ENCODE results near the gene PARP12.

Gene PARP12

GRCh38 chr7:140051820-140052219, 10.9 kb downstream of the PARP12 start:
- Histone ChIP-seq H3K4me3 (ENCODE audit: low read depth, low read length) (no peak overlapping the region), H3K27ac (no peak overlapping the region), H3K27me3 (replicated peaks) (no peaks in the 10 kb centered on the region), H3K36me3 (replicated peaks) (no peaks in the 10 kb centered on the region)
- in situ Hi-C loops (cut with HindIII; ENCODE audit: low pct_ligation_motif_present, low sequenced_read_pairs) = no loop called here
- TF ChIP-seq CTCF (IDR thresholded peaks at IDR 0.05; ENCODE audit: low read depth, low read length, missing control alignments) = no peak
- DNase-seq = no peak

GRCh38 chr7:140050100-140050499, 12.7 kb downstream of the PARP12 start:
- Histone ChIP-seq H3K27me3 (replicated peaks) (no peaks in the 10 kb centered on the region), H3K27ac (no peak overlapping the region), H3K36me3 (replicated peaks) (no peaks in the 10 kb centered on the region), H3K4me3 (ENCODE audit: low read depth, low read length) (no peak overlapping the region)
- in situ Hi-C loops (cut with HindIII; ENCODE audit: low pct_ligation_motif_present, low sequenced_read_pairs) = no loop called here
- TF ChIP-seq CTCF (IDR thresholded peaks at IDR 0.05; ENCODE audit: low read depth, low read length, missing control alignments) = no peak
- DNase-seq = no peak

GRCh38 chr7:140049339-140050024, 13.3 kb downstream of the PARP12 start:
- in situ Hi-C loops (cut with HindIII; ENCODE audit: low pct_ligation_motif_present, low sequenced_read_pairs) = no loop called here
- Histone ChIP-seq H3K36me3 (replicated peaks) (no peaks in the 10 kb centered on the region), H3K27ac (no peak overlapping the region), H3K27me3 (replicated peaks) (no peaks in the 10 kb centered on the region), H3K4me3 (ENCODE audit: low read depth, low read length) (no peak overlapping the region)
- no peak for DNase-seq
- TF ChIP-seq CTCF (IDR thresholded peaks at IDR 0.05; ENCODE audit: low read depth, low read length, missing control alignments) = no peak

GRCh38 chr7:140048989-140049338, 13.8 kb downstream of the PARP12 start:
- no peak for DNase-seq
- H3K27ac ChIP-seq = no peak overlapping the region
- no peak overlapping the region for H3K4me3 ChIP-seq (ENCODE audit: low read depth, low read length)
- in situ Hi-C loops (cut with HindIII; ENCODE audit: low pct_ligation_motif_present, low sequenced_read_pairs) = no loop called here
- H3K27me3 ChIP-seq (replicated peaks) = no peaks in the 10 kb centered on the region
- TF ChIP-seq CTCF (IDR thresholded peaks at IDR 0.05; ENCODE audit: low read depth, low read length, missing control alignments) = no peak
- no peaks in the 10 kb centered on the region for H3K36me3 ChIP-seq (replicated peaks)

GRCh38 chr7:140048138-140048537, 14.6 kb downstream of the PARP12 start:
- H3K36me3 ChIP-seq (replicated peaks) = no peaks in the 10 kb centered on the region
- H3K27me3 ChIP-seq (replicated peaks) = no peaks in the 10 kb centered on the region

More at GRCh38 chr7:140048138-140048537, 14.6 kb downstream of the PARP12 start:
- TF ChIP-seq CTCF (IDR thresholded peaks at IDR 0.05; ENCODE audit: low read depth, low read length, missing control alignments) = no peak
- Histone ChIP-seq H3K4me3 (ENCODE audit: low read depth, low read length) (no peak overlapping the region), H3K27ac (no peak overlapping the region)
- in situ Hi-C loops (cut with HindIII; ENCODE audit: low pct_ligation_motif_present, low sequenced_read_pairs) = no loop called here
- no peak for DNase-seq

All from brain microvascular endothelial cell (primary cell).